ENCODE data around the gene HNRNPM.

HNRNPM gene

DNA sequence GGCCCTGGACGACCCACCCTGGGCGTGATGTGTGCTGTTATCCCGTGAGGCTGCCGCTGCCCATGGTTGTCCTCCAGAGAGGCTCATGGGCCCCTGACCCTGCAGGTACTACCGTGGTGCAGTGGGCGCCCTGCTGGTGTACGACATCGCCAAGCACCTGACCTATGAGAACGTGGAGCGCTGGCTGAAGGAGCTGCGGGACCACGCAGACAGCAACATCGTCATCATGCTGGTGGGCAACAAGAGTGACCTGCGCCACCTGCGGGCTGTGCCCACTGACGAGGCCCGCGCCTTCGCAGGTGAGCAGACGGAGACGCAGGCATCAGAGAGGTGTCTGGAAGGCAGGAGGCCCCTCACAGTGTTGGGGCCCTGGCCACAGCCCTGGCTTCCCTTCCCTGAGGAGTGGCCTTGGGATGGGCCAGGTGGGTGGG, 42.8 kb upstream of the HNRNPM start:
- no peak for DNase-seq
- Histone ChIP-seq H3K4me3 (ENCODE audit: low read depth, low read length) (no peak overlapping the region), H3K36me3 (ENCODE audit: control insufficient read depth in 1 of 2, insufficient read depth in 2 of 2, low read length in 2 of 2) (peaks cover 49 to 51% of the 10 kb centered on the region in 2 experiments), H2BK5ac (ENCODE audit: low read depth, low read length, poor library complexity) (no peak overlapping the region), H3K27ac (ENCODE audit: low read depth, low read length) (no peak overlapping the region), H3K9me3 (ENCODE audit: insufficient read depth, low read depth, low read length) (peaks cover 3% of the 10 kb centered on the region), H3K79me1 (ENCODE audit: low read length) (peaks cover 3% of the 10 kb centered on the region), H3K23ac (ENCODE audit: low read length) (no peak overlapping the region), H4K12ac (ENCODE audit: low read depth, low read length) (no peak overlapping the region), H3K18ac (ENCODE audit: low read length) (no peak overlapping the region), H3K9ac (ENCODE audit: low read length) (no peak overlapping the region), H4K91ac (ENCODE audit: low read depth, low read length) (no peak overlapping the region), H3K27me3 (ENCODE audit: insufficient read depth, low read length) (no peaks in the 10 kb centered on the region), H3K14ac (ENCODE audit: low read length) (no peak overlapping the region), H2BK120ac (ENCODE audit: insufficient read depth, low read length, poor library complexity) (no peak overlapping the region), H3K4me1 (ENCODE audit: control insufficient read depth in 1 of 2, insufficient read depth in 2 of 2, low read length in 2 of 2) (peaks cover 16 to 18% of the 10 kb centered on the region in 2 experiments), H2BK12ac (ENCODE audit: low read length) (no peak overlapping the region), H2AFZ (ENCODE audit: insufficient read depth, low read length, poor library complexity) (no peak overlapping the region), H2AK5ac (ENCODE audit: low read length) (no peak overlapping the region), H4K8ac (ENCODE audit: low read depth, low read length) (no peak overlapping the region), H3K79me2 (ENCODE audit: control insufficient read depth, insufficient read depth, low read length, poor library complexity) (peaks cover 6% of the 10 kb centered on the region), H3K4me2 (ENCODE audit: low read length) (no peak overlapping the region), H3K4ac (ENCODE audit: low read depth, low read length) (no peak overlapping the region)
- no CpG with 5 or more reads among the region's 21 CpGs for WGBS (ENCODE audit: extremely low coverage, insufficient coverage, insufficient read length)

DNA sequence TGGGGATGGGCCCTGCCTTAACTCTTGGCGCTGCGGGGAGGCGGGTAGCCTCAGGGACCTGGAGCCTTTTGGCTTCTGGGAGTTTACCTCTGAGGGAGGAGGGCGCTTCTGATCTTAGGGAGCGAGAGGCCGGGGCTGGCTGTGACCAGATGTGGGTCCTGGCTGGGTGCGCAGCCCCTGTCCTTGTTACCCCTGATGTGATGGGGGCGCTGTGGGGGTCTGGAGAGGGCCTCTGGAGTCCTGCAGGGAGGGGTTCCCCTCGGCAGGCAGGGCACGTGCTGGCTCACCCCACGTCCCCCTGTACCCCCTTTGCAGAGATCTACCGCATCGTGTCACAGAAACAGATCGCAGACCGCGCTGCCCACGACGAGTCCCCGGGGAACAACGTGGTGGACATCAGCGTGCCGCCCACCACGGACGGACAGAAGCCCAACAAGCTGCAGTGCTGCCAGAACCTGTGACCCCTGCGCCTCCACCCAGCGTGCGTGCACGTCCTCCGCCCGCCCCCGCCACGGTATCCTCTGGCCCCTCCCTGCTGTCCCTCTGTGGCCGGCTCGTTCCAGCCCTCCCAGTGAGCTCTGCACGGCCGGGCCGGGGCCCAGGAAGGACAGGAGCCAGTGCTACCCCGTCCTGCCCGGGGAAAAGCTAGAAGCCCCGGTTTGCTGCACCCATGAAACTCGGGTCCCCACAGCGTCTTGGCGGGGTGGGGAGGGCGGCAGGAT, 41.5 kb upstream of the HNRNPM start:
- Histone ChIP-seq H3K9ac (ENCODE audit: low read length) (no peak overlapping the region), H4K91ac (ENCODE audit: low read depth, low read length) (no peak overlapping the region), H4K8ac (ENCODE audit: low read depth, low read length) (no peak overlapping the region), H3K79me1 (ENCODE audit: low read length) (no peaks in the 10 kb centered on the region), H2AFZ (ENCODE audit: insufficient read depth, low read length, poor library complexity) (no peak overlapping the region), H3K4ac (ENCODE audit: low read depth, low read length) (no peak overlapping the region), H3K27ac (ENCODE audit: low read depth, low read length) (no peak overlapping the region), H2BK12ac (ENCODE audit: low read length) (no peak overlapping the region), H3K14ac (ENCODE audit: low read length) (no peak overlapping the region), H3K79me2 (ENCODE audit: control insufficient read depth, insufficient read depth, low read length, poor library complexity) (no peaks in the 10 kb centered on the region), H2AK5ac (ENCODE audit: low read length) (no peak overlapping the region), H3K9me3 (ENCODE audit: insufficient read depth, low read depth, low read length) (peaks cover 3% of the 10 kb centered on the region), H3K18ac (ENCODE audit: low read length) (no peak overlapping the region), H3K4me2 (ENCODE audit: low read length) (no peak overlapping the region), H2BK120ac (ENCODE audit: insufficient read depth, low read length, poor library complexity) (no peak overlapping the region), H3K4me1 (ENCODE audit: control insufficient read depth in 1 of 2, insufficient read depth in 2 of 2, low read length in 2 of 2) (peaks cover 3 to 6% of the 10 kb centered on the region in 2 experiments), H3K36me3 (ENCODE audit: control insufficient read depth in 1 of 2, insufficient read depth in 2 of 2, low read length in 2 of 2) (peaks cover 49 to 51% of the 10 kb centered on the region in 2 experiments), H3K27me3 (ENCODE audit: insufficient read depth, low read length) (no peaks in the 10 kb centered on the region), H3K23ac (ENCODE audit: low read length) (no peak overlapping the region), H2BK5ac (ENCODE audit: low read depth, low read length, poor library complexity) (no peak overlapping the region), H3K4me3 (ENCODE audit: low read depth, low read length) (no peak overlapping the region), H4K12ac (ENCODE audit: low read depth, low read length) (no peak overlapping the region)
- DNase-seq = no peak
- WGBS (ENCODE audit: extremely low coverage, insufficient coverage, insufficient read length) = no CpG with 5 or more reads among the region's 44 CpGs

DNA sequence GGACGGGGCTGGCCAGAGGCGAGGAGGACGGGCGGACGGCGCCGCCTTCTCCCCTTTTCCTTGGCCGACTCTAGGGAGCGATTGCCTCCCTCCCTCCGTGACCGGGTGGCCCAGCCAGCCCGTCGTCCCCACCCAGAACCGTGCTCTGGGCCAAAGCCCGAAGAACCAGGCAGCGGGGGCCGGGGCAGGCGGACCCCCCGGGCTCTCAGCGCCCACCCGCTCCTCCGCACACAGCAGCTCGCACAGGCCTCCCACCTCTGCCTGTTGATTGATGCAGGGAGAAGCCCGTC, 41.0 kb upstream of the HNRNPM start:
- Histone ChIP-seq H2BK5ac (ENCODE audit: low read depth, low read length, poor library complexity) (no peak overlapping the region), H3K36me3 (ENCODE audit: control insufficient read depth in 1 of 2, insufficient read depth in 2 of 2, low read length in 2 of 2) (peaks cover 49 to 51% of the 10 kb centered on the region in 2 experiments), H3K4ac (ENCODE audit: low read depth, low read length) (no peak overlapping the region), H3K4me3 (ENCODE audit: low read depth, low read length) (no peak overlapping the region), H2BK12ac (ENCODE audit: low read length) (no peak overlapping the region), H2AK5ac (ENCODE audit: low read length) (no peak overlapping the region), H3K18ac (ENCODE audit: low read length) (no peak overlapping the region), H3K4me1 (ENCODE audit: control insufficient read depth in 1 of 2, insufficient read depth in 2 of 2, low read length in 2 of 2) (peaks cover 0 to 2% of the 10 kb centered on the region in 2 experiments), H3K9me3 (ENCODE audit: insufficient read depth, low read depth, low read length) (peaks cover 3% of the 10 kb centered on the region), H4K8ac (ENCODE audit: low read depth, low read length) (no peak overlapping the region), H3K79me1 (ENCODE audit: low read length) (no peaks in the 10 kb centered on the region), H4K91ac (ENCODE audit: low read depth, low read length) (no peak overlapping the region), H3K27ac (ENCODE audit: low read depth, low read length) (no peak overlapping the region), H3K9ac (ENCODE audit: low read length) (no peak overlapping the region), H3K4me2 (ENCODE audit: low read length) (no peak overlapping the region), H4K12ac (ENCODE audit: low read depth, low read length) (no peak overlapping the region), H2BK120ac (ENCODE audit: insufficient read depth, low read length, poor library complexity) (no peak overlapping the region), H3K23ac (ENCODE audit: low read length) (no peak overlapping the region), H3K27me3 (ENCODE audit: insufficient read depth, low read length) (no peaks in the 10 kb centered on the region), H2AFZ (ENCODE audit: insufficient read depth, low read length, poor library complexity) (no peak overlapping the region), H3K79me2 (ENCODE audit: control insufficient read depth, insufficient read depth, low read length, poor library complexity) (no peaks in the 10 kb centered on the region), H3K14ac (ENCODE audit: low read length) (no peak overlapping the region)
- WGBS (ENCODE audit: extremely low coverage, insufficient coverage, insufficient read length) = no CpG with 5 or more reads among the region's 24 CpGs
- no peak for DNase-seq

DNA sequence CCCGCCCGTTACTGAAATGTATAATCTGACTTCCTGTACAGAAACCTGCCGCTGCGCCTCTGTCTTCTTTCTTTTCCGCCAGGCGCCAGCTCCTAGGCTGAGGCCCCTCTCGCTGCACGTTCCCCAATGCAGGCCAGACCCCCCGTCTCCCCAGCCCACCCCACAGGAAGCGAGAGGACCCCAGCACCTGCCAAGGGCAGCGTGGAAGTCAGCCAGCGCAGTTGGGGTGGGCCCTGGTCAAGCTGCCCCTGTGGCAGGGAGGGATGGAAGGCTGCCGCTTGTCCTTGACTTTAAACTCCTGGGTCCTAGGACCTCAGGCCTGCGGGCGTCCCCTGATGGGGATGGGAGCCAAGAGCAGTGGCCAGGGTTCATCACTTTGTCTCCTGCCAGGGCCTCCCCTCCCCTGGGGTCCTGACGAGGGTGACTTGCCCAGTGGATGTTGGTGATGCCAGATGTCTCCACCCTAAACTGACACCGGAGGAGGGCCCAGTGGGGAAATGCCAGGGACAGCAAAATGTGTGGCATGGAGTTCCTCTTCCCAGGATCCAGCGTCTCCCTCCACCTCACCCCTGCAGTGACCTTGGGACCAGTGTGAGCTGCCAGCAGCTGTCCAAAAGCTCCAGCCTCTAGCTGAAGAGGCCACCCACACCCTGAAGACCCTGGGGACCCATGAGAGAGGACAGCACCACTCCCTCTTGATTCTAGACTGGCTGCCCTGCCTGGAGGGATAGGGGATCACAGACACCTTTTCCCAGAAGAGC, 40.2 kb upstream of the HNRNPM start:
- no peaks in the 10 kb centered on the region for H3K4me1 ChIP-seq (ENCODE audit: control insufficient read depth in 1 of 2, insufficient read depth in 2 of 2, low read length in 2 of 2)
- H3K79me1 ChIP-seq (ENCODE audit: low read length) = no peaks in the 10 kb centered on the region
- no peak overlapping the region for H3K23ac ChIP-seq (ENCODE audit: low read length)
- no peak for DNase-seq
- H3K18ac ChIP-seq (ENCODE audit: low read length) = no peak overlapping the region
- no peak overlapping the region for H2BK12ac ChIP-seq (ENCODE audit: low read length)
- no peak overlapping the region for H3K4me3 ChIP-seq (ENCODE audit: low read depth, low read length)
- no peak overlapping the region for H3K27ac ChIP-seq (ENCODE audit: low read depth, low read length)
- H2BK120ac ChIP-seq (ENCODE audit: insufficient read depth, low read length, poor library complexity) = no peak overlapping the region
- H3K14ac ChIP-seq (ENCODE audit: low read length) = no peak overlapping the region
- H2AK5ac ChIP-seq (ENCODE audit: low read length) = no peak overlapping the region
- WGBS (ENCODE audit: extremely low coverage, insufficient coverage, insufficient read length) = no CpG with 5 or more reads among the region's 18 CpGs
- H3K36me3 ChIP-seq (ENCODE audit: control insufficient read depth in 1 of 2, insufficient read depth in 2 of 2, low read length in 2 of 2) = peaks cover 45 to 46% of the 10 kb centered on the region in 2 experiments
- H3K4ac ChIP-seq (ENCODE audit: low read depth, low read length) = no peak overlapping the region
- H4K8ac ChIP-seq (ENCODE audit: low read depth, low read length) = no peak overlapping the region
- peaks cover 3% of the 10 kb centered on the region for H3K9me3 ChIP-seq (ENCODE audit: insufficient read depth, low read depth, low read length)
- no peak overlapping the region for H4K91ac ChIP-seq (ENCODE audit: low read depth, low read length)
- no peaks in the 10 kb centered on the region for H3K27me3 ChIP-seq (ENCODE audit: insufficient read depth, low read length)
- no peak overlapping the region for H3K4me2 ChIP-seq (ENCODE audit: low read length)
- no peak overlapping the region for H2BK5ac ChIP-seq (ENCODE audit: low read depth, low read length, poor library complexity)
- H3K9ac ChIP-seq (ENCODE audit: low read length) = no peak overlapping the region
- H3K79me2 ChIP-seq (ENCODE audit: control insufficient read depth, insufficient read depth, low read length, poor library complexity) = no peaks in the 10 kb centered on the region
- no peak overlapping the region for H2AFZ ChIP-seq (ENCODE audit: insufficient read depth, low read length, poor library complexity)
- H4K12ac ChIP-seq (ENCODE audit: low read depth, low read length) = no peak overlapping the region
